NK-92 (cell line): ENCODE measurements around the gene HDAC11.
"Not testable (repeated sequence)": the region's sequence is repeated elsewhere in the genome, so short reads cannot be mapped to it uniquely, and the experiment has no call there.

Source experiments
- DNase-seq: peaks from one replicate; lab custom pipeline; 2025; ENCODE audit not compliant: unreplicated experiment; lab: John Stamatoyannopoulos, UW

The HDAC11 gene

DNA sequence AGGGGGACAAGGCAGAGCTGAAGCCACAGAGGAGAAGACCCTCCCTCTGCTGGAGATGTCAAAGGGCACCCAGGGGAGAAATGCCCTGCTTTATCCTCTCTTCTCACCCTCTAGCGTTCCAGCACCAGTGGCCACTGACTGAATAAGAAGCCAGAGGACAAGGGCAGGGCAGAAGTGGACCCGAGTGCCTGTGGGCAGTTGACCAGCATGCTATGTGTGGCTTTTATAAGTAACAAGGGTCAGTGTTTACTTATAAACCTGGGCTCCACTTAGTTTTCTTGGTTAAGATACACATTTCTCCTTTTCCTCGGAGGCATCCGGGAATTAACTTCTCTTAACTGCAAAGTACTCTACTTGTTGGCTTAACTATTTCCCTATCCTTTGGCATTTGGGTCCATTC is 13.3 kb upstream of the HDAC11 start:
- no peak for DNase-seq

DNA sequence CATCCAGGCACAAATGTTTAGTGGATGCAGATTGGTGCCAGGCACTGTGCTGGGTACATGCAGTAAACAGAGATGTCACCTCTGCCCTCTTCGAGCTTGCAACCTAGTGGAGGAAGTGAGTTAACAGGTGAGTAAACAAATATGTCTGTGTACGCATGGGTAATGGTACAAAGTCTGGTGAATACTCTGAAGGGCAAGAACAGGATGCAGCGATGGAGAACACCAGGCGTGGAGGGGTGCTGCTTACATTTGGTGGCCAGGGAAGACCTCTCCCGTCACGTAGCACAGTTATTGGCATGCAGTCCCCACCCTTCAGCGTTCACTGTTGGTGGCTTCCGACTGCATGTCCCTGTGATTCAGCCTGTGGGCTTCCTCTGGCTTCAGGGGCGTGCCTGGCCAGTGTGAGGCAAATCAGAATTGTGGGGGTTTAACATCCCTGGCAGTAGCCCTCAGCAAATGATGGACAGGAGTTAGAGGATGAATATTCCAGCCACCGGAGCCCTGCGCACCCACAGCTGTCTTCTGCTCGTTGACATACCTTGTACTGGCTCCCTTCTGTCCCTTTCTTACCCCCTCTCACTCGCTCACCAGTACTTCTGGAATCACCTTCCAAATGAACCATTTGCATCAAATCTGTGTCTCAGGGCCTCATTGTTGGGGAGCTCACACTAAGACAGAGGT is 9.1 kb upstream of the HDAC11 start:
- no peak for DNase-seq

DNA sequence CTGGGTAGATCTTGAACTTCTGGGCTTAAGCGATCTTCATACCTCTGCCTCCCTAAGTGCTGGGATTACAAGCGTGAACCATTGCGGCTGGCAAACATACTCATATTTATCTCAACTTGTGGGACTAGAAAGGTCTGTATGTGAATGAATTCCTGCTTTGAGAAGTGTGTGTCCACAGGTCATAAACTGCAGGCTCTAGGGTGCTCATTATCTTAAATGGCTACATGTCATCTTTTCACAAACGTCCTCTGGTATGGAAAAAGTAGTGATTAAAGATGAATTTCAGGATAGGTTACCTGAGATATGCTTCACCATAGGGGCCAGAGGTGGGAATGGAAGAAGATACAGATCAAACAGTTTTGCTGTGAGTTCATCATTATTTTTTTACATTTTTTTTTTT is 7.8 kb upstream of the HDAC11 start:
- DNase-seq, result no peak

DNA sequence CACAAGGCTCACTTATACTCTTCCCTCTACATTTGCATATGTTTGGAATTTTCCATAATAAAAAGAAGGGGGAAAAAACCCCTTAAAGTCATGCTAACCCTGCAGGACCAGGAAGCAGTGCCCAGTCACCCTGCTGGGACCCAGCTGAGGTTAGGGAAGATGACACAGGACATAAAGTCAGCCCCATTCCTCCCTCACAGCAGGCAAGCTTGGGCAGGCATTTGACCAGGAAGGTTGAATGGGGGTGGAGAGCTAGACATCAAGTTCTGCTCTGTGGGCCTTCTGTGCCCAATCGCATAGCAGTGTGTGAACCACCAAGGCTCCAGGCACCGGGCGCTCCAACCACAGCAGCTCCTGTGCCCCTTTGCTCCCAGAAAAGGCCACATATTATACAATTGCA is 7.1 kb upstream of the HDAC11 start:
- DNase-seq, result no peak

DNA sequence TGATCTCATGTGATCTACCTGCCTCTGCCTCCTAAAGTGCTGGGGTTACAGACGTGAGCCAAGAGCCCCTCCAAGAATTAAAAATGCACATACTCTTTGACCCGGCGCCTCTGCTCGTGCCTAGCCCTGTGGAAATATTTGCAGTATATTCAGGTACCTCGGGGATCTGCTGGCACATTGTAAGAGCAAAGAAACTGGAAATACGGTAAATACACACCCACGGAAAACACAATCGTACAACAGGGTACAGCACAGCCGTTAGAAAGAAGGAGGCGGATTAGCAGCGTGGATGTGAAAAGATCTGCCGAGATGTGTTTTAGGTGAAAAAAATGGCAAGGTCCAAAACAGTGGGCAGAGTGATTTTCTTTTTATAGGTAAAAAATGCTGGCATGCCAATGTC is 6.1 kb upstream of the HDAC11 start:
- no peak for DNase-seq

DNA sequence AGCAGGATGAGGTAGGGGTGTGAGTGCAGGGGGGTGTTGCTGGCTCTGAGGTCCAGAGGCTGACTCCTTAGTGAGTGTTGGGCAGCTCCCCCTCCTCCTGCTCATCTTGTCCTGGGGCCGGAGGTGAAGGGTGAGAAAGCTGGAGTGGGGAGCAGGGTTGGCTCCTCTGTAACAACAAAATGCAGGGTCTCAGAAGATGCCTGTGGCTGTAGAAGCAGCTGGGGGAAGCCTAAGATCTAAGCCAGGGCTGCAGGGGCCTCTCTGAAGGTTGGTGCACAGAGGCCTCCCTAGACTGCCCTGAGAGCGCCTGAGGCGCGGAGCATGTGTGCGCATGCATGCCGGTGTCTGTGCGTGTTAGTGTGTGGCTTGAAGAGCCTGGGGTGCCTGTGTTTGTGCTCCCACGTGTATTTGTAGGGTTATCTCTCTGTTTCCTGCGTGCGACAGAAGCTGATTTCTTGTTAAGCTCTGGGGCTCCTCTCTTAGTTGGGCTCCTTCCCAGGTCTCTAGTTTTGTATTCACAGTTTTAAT is 5.3 kb upstream of the HDAC11 start:
- no peak for DNase-seq

DNA sequence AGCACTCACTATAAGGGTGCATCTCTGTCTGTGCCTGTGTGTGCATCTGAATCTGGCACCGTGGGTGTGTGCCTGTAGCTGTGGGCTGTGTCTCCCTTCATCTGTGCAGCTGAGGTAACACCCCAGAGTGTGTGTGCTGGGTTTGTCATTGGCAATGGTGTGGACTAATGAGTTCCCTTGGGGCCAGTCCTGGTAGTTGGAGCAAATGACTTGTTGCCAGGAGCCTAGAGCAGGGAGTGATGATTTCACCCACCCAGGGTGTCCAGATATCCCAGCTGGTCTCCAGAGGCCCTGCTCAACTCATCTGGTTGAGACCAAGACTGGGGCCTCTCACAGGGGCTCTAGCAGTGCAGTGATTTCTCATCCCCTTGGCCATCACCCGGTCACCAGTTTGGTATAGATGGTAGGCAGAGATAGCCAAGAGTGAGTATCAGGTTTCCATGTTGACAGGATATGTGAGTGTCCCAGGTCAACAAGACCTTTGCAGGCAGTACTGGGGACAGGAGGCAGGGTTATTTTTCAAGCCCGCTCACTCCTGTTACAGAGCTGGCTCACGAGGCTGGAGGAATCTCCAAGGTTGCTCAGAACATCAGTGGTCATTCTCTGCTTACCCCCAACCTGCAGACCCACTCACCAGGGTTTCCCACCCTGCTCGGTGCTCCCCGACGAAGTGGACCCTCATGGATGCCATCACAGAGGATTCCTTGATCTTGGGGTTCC is 4.1 kb upstream of the HDAC11 start:
- DNase-seq, result no peak

DNA sequence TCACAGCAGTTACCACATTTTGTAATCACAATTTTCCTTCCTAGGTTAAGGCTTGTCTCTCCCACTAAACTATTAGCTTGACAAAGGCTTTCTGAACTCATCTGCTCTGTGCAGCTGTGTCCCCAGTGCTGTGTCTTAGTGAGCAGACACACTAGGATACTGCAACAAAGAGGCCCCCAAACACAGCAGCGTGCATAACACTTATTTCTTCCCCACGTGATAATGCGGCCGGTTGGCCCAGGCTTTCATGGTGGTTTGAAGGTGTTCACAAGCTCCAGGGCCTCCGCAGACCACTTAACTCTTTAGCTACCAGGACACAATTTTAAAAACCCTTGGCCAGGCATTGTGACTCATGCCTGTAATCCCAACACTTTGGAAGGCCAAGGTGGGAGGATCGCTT is 2.2 kb upstream of the HDAC11 start:
- DNase-seq, result no peak

DNA sequence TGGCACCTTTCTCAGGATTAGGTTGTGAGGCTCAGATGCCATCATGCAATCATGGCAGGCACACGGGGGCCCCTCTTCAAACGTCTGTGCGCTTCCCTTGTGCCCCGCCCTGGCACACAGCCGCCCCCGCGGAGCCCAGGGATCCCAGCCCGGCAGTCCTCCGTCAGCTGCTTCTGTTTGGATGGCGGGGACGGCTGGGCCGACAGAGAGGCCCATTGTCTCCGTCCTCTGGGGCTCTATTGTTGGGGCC is 849 bp upstream of the HDAC11 start:
- DNase-seq, result no peak

DNA sequence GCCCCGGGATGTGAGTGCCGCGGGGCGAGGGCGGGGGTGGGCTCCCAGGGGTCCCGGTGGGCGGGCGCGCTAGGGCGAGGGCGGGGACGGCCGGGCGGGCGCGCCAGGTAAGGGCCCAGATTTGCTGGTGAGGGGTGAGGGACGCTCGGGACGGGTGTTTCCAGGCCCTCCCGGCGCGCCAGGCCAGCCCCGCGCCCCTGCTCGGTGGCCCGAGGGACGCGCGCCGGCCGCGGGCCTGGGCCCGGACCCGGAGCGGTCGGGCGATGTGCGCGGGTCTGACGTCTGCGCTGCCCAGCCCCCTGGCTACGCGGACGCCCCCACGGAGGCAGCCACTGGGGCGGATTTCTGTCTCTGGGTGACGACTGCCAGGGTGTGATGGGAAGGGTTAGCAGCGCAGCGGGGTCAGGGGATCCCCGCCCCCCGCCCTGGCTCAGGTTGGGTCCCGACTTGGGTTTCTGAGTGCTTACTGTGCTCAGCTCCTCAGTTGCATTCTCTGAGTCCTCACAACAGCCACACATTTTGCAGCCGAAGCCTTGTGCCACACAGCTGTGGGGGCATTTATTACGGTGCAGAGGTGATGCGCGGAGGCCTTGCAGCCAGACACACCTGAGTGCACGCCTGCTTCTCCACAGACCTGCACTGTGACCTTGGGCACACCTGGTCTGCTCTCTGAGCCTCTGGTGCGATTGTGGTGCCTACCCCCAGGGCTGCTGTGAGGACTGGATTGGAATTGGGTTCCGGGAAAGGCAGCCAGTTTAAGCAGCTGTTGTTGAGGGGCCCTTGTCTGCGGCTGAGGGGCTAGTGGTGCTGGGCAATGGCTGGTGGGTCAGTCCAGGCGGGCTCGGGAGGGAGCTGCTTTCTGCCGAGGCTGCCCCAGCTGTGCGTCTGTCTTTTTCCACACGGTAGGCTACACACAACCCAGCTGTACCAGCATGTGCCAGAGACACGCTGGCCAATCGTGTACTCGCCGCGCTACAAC is 523 bp downstream of the HDAC11 start:
- DNase-seq, result no peak

DNA sequence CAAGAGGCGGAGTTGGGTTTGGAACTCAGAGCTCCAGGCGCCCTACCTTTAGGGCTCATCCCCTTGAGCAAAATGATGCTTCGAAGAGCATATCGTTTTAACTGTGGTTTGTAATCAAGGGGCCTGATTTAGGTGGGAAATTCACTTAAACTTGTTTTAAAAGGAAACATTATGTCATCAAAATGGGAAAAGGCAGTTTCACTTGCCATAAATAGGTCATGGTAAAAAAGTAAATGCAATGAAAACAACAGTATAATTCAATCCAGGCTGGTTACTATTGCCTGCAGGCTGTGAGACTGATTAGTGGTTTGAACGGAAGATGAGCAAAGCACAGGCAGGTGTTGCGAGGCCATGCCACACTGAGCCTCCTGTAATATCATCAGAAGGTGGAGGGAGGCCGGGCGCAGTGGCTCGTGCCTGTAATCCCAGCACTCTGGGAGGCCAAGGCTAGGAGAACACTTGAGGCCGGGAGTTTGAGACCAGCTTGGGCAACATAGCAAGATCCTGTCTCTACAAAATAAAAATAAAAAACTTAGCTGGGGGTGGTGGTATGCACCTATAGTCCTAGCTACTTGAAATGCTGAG is 2.1 kb downstream of the HDAC11 start:
- DNase-seq, result no peak

DNA sequence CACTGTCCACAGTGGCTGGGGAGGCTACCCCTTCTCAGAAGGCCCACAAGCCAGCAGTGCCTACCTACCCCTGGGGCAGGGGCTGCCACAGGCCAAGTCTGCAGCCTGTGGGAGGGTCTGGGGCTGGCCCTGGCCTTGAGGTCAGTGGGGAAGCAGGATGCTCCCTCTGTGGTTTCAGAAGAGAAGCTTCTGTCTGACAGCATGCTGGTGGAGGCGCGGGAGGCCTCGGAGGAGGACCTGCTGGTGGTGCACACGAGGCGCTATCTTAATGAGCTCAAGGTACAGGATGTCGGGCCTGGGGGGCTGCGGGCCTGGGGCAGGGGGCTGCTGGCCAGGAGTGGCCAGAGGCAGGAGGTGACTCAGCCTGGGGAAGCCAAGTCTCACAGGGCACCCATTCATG is 3.2 kb downstream of the HDAC11 start:
- no peak for DNase-seq

DNA sequence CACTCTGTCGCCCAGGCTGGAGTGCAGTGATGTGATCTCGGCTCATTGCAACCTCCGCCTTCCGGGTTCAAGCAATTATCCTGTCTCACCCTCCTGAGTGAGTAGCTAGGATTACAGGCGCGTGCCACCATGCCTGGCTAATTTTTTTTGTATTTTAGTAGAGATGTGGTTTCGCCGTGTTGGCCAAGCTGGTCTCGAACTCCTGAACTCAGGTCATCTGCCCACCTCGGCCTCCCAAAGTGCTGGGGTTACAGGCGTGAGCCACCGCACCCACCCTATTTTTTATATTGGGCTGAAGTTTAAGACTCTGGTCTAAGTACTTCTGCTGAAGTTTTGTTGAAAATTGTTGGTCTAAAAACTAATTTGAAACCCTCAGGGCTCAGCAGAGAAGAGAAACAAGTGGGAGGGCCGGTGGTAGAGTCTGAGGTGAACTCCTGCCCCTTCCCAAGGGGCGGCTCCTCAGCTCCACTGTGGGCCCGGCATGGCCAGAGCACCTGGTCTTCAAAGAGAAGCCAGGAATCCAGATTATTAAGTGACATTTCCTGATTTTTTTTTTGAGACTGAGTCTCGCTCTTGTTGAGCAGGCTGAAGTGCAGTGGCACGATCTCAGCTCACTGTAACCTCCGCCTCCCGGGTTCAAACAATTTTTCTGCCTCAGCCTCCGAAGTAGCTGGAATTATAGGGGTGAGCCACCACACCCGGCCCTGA is 4.0 kb downstream of the HDAC11 start:
- DNase-seq, result no peak

DNA sequence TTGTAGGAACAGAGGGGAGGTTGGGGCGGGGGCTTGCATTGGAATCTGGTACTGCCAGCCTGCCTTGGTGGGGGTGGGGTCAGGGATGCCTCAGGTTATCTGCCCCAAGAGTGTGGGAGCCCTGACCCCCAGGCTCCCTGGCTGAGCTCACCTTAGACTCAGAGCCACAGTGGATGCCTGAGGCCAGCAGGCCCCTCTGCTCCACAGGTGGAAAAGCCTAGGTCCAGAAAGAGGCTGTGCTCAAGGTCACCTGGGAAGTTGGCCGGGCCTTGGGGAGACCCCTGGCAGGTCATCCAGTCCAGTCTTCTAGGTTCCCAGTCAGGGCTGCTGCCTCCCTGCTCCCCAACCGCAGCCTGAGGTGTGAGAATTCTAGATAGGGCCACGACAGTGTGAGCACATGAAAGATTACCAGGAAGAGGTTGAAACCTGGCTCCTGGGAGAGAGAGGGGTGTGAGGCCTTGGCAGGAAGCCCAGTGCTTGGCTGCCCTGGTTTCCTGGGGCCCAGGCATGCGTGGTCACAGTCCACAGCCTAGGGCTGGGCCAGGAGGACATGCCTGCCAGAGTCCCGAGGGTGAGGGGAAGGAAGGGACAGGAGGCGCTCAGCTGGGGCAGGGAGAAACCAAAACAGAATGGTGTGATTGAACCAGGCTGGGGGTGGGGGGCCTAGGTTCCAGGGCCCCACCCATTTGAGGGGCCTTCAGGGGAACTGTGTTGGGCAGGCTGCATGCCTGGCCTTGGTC is 4.9 kb downstream of the HDAC11 start:
- no peak for DNase-seq

DNA sequence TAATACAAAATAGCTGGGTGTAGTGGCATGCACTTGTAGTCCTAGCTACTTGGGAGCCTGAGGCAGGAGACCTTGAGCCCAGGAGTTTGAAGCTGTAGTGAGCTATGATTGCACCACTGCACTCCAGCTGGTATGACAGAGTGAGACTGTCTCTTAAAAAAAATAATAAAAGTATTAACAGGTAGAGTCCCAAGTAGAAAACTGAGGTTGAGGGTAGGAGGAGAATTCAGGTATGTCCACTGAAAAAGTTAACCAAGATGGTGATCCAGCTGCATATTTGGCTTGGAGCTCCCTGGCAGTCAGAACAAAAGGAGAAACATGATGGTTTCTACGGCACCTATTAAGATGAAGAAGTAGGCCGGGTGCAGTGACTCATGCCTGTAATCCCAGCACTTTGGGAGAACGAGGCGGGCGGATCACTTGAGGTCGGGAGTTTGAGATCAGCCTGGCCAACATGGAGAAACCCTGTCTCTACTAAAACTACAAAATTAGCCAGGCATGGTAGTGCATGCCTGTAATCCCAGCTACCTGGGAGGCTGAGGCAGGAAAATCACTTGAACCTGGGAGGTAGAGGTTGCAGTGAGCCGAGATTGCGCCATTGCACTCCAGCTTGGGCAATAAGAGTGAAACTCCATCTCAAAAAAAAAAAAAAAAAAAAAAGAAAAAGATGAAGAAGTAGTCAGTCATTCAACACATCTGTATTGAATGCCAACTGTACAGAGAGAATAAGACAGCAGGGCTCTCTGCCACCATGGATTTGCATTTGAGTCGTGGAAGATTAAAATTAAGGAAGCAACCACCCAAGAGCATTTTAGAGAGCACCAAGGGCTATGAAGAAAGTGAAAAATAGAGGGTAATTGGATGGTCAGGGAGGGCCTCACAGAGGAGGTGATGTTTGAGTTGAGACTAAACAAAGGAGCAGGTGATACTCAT is 5.8 kb downstream of the HDAC11 start:
- not testable (repeated sequence) for DNase-seq

DNA sequence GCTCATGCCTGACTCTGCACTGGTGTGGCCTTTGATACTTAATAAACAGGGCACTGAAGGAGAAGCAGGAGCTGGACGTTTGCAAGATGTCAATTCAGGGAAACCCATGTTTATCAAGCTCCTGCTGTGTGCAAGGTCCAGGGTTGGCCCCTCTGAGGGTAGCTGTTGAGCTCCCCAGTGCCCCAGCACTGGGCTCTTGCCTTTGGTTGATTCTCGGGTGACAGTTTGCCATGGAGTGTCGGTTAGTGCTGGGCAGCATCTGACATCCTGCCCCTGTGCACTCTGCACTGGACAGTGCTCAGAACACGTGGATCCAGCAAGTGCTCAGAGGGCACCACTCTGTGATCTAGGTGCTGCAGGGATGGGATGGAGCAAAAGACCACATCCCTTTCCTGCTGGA is 7.3 kb downstream of the HDAC11 start:
- no peak for DNase-seq

DNA sequence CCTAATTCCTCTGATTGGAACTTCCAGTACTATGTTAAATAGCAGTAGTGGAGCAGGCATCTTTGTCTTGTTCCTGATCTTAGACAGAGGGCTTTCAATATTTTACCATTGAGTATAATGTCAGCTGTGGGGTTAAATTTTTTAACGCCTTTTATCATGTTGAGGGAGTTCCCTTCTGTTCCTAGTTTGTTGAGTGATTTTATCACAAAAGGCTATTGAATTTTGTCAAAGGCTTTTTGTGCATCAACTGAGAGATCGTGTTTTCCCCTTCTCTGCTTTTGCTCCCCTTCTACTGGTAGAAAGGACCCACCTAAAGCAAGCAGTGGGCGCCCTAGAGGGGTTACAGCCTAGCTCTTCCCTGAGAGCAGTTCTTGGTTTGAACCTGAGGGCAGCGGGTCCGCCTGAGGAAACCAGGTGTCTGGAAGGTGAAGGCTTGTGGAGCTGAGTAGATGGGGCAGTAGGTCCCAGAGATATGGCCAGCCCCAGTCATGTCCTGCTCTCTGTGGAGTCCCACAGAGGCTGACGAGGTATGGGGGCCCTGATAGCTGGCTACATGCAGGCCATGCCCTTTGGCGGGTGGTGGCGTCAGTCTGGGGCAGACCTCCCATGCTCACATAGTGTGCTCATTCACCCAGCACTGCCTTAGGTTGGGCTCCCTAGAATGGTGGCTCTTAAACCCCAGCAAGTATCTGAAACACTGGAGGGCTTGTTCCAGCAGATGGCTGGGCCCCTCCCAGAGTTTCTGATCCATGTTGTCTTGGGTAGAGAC is 11.3 kb downstream of the HDAC11 start:
- no peak for DNase-seq

DNA sequence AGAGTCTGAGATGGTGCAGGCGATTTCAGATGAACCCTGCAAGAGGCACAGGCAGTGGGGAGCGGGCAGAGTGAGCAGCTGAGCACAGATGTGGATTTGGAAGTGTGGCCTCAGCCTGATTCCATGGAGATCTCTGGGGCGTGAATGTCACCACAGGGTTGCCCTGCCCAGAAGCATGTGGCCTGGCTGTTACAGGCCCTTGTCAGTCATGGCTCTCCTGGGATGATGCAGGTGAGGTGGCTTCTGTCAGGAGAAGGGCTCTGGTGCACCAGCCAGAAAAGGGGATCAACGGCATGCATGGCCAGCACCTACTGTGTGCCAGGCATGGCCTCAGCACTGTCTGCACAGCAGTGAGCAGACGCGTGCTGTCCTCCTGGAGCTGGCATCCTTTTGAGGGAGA is 11.9 kb downstream of the HDAC11 start:
- no peak for DNase-seq
